ENCODE results near the gene TMEM212.
"Not testable (repeated sequence)": the region's sequence is repeated elsewhere in the genome, so short reads cannot be mapped to it uniquely, and the experiment has no call there.

The TMEM212 gene

GRCh38 chr3:171813897-171814460 is 29.2 kb upstream of the TMEM212 start:
- no peak for DNase-seq

DNA sequence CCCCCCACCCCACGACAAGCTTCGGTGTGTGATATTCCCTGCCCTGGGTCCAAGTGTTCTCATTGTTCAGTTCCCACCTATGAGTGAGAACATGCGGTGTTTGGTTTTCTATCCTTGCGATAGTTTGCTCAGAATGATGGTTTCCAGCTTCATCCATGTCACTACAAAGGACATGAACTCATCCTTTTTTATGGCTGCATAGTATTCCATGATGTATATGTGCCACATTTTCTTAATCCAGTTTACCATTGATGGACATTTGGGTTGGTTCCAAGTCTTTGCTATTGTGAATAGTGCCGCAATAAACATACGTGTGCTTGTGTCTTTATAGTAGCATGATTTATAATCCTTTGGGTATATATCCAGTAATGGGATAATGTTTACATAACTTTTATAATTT is 28.5 kb upstream of the TMEM212 start:
- not testable (repeated sequence) for DNase-seq

- DNase-seq = no peak
These were observed 27.1 kb upstream of the TMEM212 start for GRCh38 chr3:171815973-171816595.

GRCh38 chr3:171817074-171817800 is 25.9 kb upstream of the TMEM212 start:
- no peak for DNase-seq

DNA sequence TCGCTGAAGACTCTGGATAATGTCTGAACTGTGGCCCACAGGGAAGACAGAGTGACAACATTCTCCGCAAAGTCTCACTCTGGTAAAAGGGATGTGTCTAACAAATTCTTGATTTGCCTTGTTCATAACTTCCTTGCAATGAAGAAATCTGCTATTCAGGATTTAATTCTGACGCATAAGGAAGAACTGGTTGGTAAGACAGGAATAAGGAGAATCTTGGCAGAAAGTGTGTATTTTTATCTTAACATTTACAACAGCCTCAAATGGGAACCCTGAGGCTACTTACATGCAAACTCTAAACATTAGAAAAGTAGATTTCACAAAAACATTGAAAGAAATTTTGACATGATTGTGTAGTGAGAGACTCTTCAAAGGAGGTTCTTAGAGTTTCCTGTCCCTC is 22.1 kb upstream of the TMEM212 start:
- no peak for DNase-seq

GRCh38 chr3:171821778-171822358 is 21.3 kb upstream of the TMEM212 start:
- no peak for DNase-seq

GRCh38 chr3:171822431-171823106 is 20.6 kb upstream of the TMEM212 start:
- DNase-seq = no peak

- no peak for DNase-seq
These were observed 19.0 kb upstream of the TMEM212 start for GRCh38 chr3:171824116-171824515.

- DNase-seq = no peak
These were observed 18.3 kb upstream of the TMEM212 start for GRCh38 chr3:171824824-171825221.

DNA sequence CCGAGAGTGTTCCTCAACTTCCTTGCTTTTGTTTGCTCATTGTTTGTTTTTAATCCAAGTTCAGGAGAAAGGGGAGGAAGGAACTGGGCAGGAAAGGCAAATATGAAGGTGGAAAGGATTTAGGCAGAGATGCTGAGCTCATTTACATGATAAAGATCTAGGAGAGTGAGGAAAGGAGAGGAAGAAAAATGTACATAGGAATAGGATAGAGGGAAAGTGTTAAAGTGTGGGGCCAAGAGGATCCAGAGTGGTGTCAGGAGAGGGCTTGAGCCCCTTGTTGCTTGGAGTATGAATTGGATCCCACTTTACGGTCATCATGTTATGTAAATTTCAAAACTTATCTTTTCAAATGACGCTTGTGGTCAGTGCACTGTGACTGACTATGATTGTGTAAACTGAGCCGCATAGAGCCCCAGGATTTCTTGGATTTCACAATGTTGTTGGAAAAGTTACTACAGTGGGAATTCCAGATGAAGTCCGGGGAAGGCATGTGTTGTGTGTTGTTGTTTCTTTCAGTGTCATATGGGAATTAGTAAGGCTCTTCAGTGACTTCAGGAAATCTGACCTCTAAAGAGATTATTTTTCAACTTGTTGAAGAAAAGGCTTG is 17.8 kb upstream of the TMEM212 start:
- no peak for DNase-seq

DNA sequence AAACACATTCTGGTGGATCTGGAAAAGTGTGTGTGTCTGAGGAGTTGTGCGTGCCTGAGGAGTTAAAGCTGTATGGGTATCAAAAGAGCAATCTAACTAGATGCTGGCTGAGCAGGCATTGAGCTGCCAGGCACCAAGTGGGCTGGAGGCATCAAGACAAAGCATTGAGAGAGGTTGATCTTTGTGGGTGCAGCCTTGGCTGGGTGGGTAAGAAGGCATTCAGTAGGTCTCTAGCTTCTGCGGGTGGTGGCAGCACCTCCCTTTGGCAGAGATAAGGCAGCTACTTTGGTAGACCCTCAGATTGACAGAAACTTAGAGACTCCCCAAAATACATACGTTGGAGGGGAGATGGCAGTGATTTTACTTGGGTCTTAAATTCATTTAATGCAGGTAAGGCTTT is 15.8 kb upstream of the TMEM212 start:
- no peak for DNase-seq

DNA sequence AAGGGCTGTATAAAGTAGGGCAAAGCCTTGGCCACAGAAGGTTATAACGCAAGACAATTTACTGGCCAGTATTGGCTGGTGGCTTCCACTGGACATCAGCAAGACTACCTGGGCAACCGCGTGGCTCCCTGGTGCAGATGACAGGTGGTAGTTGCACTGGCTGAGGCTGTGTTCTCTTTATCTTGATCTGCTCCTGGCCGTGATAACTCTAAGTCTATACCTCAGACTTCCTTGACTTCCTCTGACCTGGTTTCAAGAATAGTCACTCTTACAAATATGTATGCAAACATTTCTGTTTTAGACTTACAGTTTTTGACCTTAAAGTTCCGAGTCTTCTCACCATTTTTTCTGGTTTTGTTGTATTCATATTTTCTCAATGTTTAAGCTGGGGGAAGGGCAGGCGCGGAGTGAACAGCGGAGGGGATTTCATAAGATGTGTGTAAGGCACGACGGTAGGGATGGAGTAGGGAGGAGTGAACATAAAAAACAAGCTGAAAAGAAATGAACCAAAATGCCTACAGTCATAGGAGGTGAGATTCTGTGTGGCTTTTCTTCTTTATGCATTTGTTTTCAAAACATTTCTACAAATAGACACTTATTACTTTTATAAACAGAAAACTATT is 15.2 kb upstream of the TMEM212 start:
- no peak for DNase-seq

- DNase-seq = no peak
These were observed 14.0 kb upstream of the TMEM212 start for GRCh38 chr3:171828902-171829770.

- no peak for DNase-seq
These were observed 13.2 kb upstream of the TMEM212 start for GRCh38 chr3:171829841-171830517.

DNA sequence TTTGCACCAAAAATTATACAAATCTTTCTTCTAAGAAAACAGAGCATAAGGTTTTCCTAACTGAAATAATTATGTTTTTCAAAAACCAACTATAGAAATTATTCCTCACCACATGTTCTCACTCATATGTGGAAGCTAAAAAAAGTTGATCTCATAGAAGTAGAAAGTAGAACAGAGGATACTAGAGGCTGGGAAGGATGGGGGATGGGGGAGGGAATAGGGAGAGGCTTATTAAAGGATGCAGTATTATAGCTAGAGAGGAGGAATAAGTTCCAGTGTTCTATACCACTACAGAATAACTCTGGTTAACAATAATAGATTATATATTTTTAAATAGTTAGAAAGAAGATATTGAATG is 12.7 kb upstream of the TMEM212 start:
- DNase-seq = no peak

GRCh38 chr3:171831936-171832335 is 11.2 kb upstream of the TMEM212 start:
- DNase-seq = no peak

DNA sequence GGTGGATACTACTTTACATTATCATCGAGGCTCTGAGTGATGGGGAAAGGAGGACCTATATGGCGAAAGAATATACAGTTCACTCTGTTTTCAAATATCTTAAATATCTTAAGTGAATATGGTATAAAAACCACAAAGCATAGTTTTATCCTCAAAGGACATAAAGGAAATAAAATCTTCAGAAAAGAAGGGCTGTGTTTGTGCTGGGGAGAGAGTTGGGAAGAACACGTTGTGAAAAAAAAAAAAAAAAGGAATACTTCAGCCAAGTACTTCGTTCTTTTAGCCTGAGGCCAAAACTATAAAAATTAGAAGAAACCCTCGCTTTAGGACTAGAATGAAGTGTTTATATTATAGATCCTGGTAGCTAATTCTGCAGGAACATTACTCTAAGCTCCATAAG is 10.2 kb upstream of the TMEM212 start:
- no peak for DNase-seq

DNA sequence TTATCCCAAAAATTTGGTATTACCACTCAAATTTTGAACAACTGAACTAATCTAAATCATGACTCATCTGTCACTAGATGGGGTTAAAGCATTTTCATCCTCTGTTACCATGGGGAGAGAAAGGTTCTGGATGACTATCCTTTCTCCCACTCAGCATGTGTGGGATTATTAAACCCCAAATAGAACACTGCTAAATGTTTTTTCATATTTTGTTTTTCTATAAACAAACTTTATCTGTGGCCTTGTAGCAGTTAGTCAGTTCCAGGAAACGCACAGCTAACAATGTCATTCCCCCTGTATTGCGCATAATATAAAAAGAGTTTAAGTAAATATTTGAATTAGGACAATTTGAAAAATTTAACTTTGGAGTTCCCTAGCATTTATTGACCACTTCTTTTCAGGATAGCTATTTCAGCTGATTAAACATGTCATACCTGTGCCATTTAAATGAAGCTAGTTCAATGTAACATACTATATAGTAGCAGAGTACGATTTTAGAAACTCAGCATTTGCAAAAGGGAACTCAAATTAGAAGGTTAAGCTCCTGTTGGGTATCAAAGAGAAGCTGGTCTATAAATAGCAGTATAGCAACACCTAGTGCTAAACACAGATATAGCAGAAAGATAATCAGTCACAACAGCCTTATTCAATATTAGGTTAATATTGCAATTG is 9.2 kb upstream of the TMEM212 start:
- DNase-seq = no peak

- no peak for DNase-seq
These were observed 8.7 kb upstream of the TMEM212 start for GRCh38 chr3:171834461-171834801.

GRCh38 chr3:171835116-171835515 is 8.0 kb upstream of the TMEM212 start:
- no peak for DNase-seq

- no peak for DNase-seq
These were observed 7.5 kb upstream of the TMEM212 start for GRCh38 chr3:171835613-171836012.
